CD4-positive, alpha-beta T cell (primary cell): ENCODE data around the gene NR5A1. TPM values are rescaled to one million over a fixed set of nuclear protein-coding genes. Genes with fewer than 3 reads are reported as not detected.

Experiments
- ATAC-seq: fragments of 200-7000 bp; cut with Tn5 transposase; one replicate; pipeline ENCODE4 v1.10.0; 2022; ENCODE audit warnings: mild to moderate bottlenecking; ENCODE audit not compliant: poor library complexity
- CTCF ChIA-PET: fragments of 350-600 bp; sonication (Branson Sonifier 250); formaldehyde crosslinking; loops from one replicate; lab custom pipeline; 2021; ENCODE audit warnings: antibody characterized with exemption, inconsistent platforms; lab: Charles Lee
- POLR2A ChIA-PET: fragments of 350-600 bp; sonication (Branson Sonifier 250); formaldehyde crosslinking; loops from one replicate; lab custom pipeline; 2021; ENCODE audit warnings: antibody characterized with exemption, inconsistent platforms; lab: Charles Lee
- DNase-seq, 14 experiments: peaks; one replicate each; pipeline ENCODE4 v3.0.0-alpha.2; 2013 to 2020; ENCODE audit warnings: mixed read lengths in 2 of 14
- H3K27ac ChIP-seq, 2 donors: one replicate each; pipeline versions ENCODE4 v1.5.1 to v1.7.0; 2013; ENCODE audit warnings: low read length in 2 of 2, low read depth in 1 of 2, mild to moderate bottlenecking in 1 of 2
- H3K27me3 ChIP-seq, 2 experiments: 1 replicate in 1 of 2; 2 replicates in 1 of 2; pipeline versions ENCODE4 v1.6.1 to v1.7.0; 2013; ENCODE audit warnings: low read length in 2 of 2, control low read depth in 1 of 2, mild to moderate bottlenecking in 1 of 2, moderate library complexity in 1 of 2; ENCODE audit not compliant: insufficient read depth in 2 of 2, control insufficient read depth in 1 of 2
- H3K36me3 ChIP-seq: one replicate; pipeline ENCODE4 v1.6.1; 2013; ENCODE audit warnings: low read length, control low read depth; ENCODE audit not compliant: insufficient read depth
- H3K4me1 ChIP-seq: one replicate; pipeline ENCODE4 v1.6.1; 2013; ENCODE audit warnings: low read length, control low read depth; ENCODE audit not compliant: insufficient read depth
- H3K4me3 ChIP-seq: one replicate; pipeline ENCODE4 v1.5.1; 2013; ENCODE audit warnings: mild to moderate bottlenecking, low read length, moderate library complexity
- H3K9me3 ChIP-seq, 2 experiments: 1 replicate in 1 of 2; 2 replicates in 1 of 2; pipeline versions ENCODE4 v1.6.1 to v1.7.0; 2013; ENCODE audit warnings: low read length in 2 of 2, mild to moderate bottlenecking in 2 of 2, control low read depth in 1 of 2, moderate library complexity in 1 of 2; ENCODE audit not compliant: control insufficient read depth in 1 of 2, insufficient read depth in 1 of 2
- H3K27ac Mint-ChIP-seq: one replicate; pipeline ENCODE4 v1.8.0; 2020; ENCODE audit warnings: mixed read lengths
- H3K27me3 Mint-ChIP-seq: one replicate; pipeline ENCODE4 v1.8.0; 2021; ENCODE audit warnings: mixed read lengths
- H3K36me3 Mint-ChIP-seq: one replicate; pipeline ENCODE4 v1.8.0; 2021; ENCODE audit warnings: low read depth, mixed read lengths
- H3K4me1 Mint-ChIP-seq: one replicate; pipeline ENCODE4 v1.8.0; 2021; ENCODE audit warnings: low read depth, mixed read lengths
- H3K4me3 Mint-ChIP-seq: one replicate; pipeline ENCODE4 v1.8.0; 2020; ENCODE audit warnings: mild to moderate bottlenecking, mixed read lengths
- H3K9me3 Mint-ChIP-seq: one replicate; pipeline ENCODE4 v1.8.0; 2020; ENCODE audit warnings: mixed read lengths
- CTCF ChIP-seq: fragments of 200-600 bp; IDR thresholded peaks from one replicate; pipeline ENCODE4 v1.8.0; 2022; ENCODE audit warnings: antibody characterized with exemption, mild to moderate bottlenecking
- intact Hi-C, 2 experiments: fragments of 100-400 bp; cut with DNase I in 1 of 2; cut with micrococcal nuclease in 1 of 2; formaldehyde crosslinking; loops; one replicate each; pipeline versions ENCODE4 v1.15.1 to v1.9.0; 2023 to 2025; cut with DNase I, micrococcal nuclease
- total RNA-seq, 174 experiments: library from RNA in 2 of 174; stranded (reverse) in 2 of 174; gene quantifications; one replicate each; pipeline ENCODE4 v1.2.3 and lab custom pipeline; 2021 to 2026

Gene NR5A1
- total RNA-seq, 2 experiments from 2014 or later: not detected

- no peaks in the 10 kb centered on the region for H3K4me1 Mint-ChIP-seq
- no peak overlapping the region for H3K27ac Mint-ChIP-seq
These were observed 7.7 kb upstream of the NR5A1 start for GRCh38 chr9:124514874-124515273.

GRCh38 chr9:124514125-124514524, 6.9 kb upstream of the NR5A1 start:
- no peak overlapping the region for H3K27ac ChIP-seq
- no peak for DNase-seq
- intact Hi-C loops: no loop called here
- Mint-ChIP-seq H3K4me1 (no peaks in the 10 kb centered on the region), H3K27ac (no peak overlapping the region), H3K36me3 (no peaks in the 10 kb centered on the region), H3K9me3 (no peaks in the 10 kb centered on the region), H3K4me3 (no peak overlapping the region), H3K27me3 (no peaks in the 10 kb centered on the region)
- no peak overlapping the region for H3K4me3 ChIP-seq
- ATAC-seq: no peak
- no peaks in the 10 kb centered on the region for H3K27me3 ChIP-seq
- CTCF ChIA-PET: no interaction called here
- H3K9me3 ChIP-seq: peaks cover 0 to 5% of the 10 kb centered on the region in 2 experiments
- H3K36me3 ChIP-seq: no peaks in the 10 kb centered on the region
- H3K4me1 ChIP-seq: no peaks in the 10 kb centered on the region
- TF ChIP-seq CTCF: no peak
- POLR2A ChIA-PET: no interaction called here

More at GRCh38 chr9:124514874-124515273, 7.7 kb upstream of the NR5A1 start:
- TF ChIP-seq CTCF: no peak
- Histone ChIP-seq H3K36me3 (no peaks in the 10 kb centered on the region), H3K27me3 (no peaks in the 10 kb centered on the region), H3K27ac (no peak overlapping the region), H3K9me3 (peaks cover 0 to 5% of the 10 kb centered on the region in 2 experiments), H3K4me1 (no peaks in the 10 kb centered on the region), H3K4me3 (no peak overlapping the region)
- DNase-seq (no peak), ATAC-seq (no peak)
- Mint-ChIP-seq H3K27me3 (peaks cover under 1% of the 10 kb centered on the region), H3K36me3 (no peaks in the 10 kb centered on the region), H3K4me3 (no peak overlapping the region), H3K9me3 (no peaks in the 10 kb centered on the region)
- POLR2A ChIA-PET: no interaction called here
- intact Hi-C loops: no loop called here
- CTCF ChIA-PET: no interaction called here

DNA sequence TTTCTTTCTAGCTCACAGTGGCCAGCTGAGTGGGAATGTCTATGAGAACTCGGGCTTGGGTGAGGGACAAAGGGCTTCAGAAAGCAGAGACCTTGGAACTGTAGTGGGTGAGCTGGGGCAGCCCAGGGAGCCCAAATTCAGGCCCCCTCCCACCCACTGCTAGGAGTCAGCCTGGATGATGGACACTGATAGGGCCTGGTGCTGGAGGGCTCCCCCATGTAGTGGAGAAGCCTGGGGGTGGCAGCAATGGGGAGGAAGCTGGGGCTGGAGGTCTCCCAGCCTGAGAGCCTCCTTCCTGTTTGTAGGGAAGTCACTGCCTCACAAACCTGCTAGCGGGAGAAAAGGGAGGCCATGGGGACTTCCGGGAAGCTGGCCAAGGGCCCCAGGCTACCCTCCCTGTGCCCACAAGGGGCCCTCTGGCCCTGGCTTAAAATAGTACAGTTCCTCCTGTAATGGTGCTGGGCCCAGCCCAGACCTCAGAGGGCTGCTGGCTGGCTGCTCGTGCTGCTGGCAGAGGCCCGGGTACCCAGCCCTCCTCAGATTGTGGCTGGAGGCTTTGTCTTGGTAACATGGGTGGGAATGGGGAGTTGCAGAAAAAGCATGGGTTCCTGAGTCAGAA, 6.3 kb upstream of the NR5A1 start:
- no peak overlapping the region for H3K27ac Mint-ChIP-seq
- ATAC-seq: no peak
- H3K27me3 ChIP-seq: no peaks in the 10 kb centered on the region

More for the DNA sequence above, 6.3 kb upstream of the NR5A1 start:
- peaks cover 0 to 5% of the 10 kb centered on the region in 2 experiments for H3K9me3 ChIP-seq
- CTCF ChIA-PET: no interaction called here
- H3K4me3 ChIP-seq: no peak overlapping the region
- Mint-ChIP-seq H3K4me3 (no peak overlapping the region), H3K4me1 (no peaks in the 10 kb centered on the region), H3K36me3 (no peaks in the 10 kb centered on the region), H3K27me3 (no peaks in the 10 kb centered on the region), H3K9me3 (no peaks in the 10 kb centered on the region)
- H3K4me1 ChIP-seq: no peaks in the 10 kb centered on the region
- H3K36me3 ChIP-seq: no peaks in the 10 kb centered on the region
- no peak for TF ChIP-seq CTCF
- H3K27ac ChIP-seq: no peak overlapping the region
- DNase-seq: no peak
- intact Hi-C loops: no loop called here
- POLR2A ChIA-PET: no interaction called here
